ENCODE results near the gene PTPRK.

- no peak for TF ChIP-seq POLR2AphosphoS5 (IDR thresholded peaks at IDR 0.05)
- TF ChIP-seq, protein P1, sequence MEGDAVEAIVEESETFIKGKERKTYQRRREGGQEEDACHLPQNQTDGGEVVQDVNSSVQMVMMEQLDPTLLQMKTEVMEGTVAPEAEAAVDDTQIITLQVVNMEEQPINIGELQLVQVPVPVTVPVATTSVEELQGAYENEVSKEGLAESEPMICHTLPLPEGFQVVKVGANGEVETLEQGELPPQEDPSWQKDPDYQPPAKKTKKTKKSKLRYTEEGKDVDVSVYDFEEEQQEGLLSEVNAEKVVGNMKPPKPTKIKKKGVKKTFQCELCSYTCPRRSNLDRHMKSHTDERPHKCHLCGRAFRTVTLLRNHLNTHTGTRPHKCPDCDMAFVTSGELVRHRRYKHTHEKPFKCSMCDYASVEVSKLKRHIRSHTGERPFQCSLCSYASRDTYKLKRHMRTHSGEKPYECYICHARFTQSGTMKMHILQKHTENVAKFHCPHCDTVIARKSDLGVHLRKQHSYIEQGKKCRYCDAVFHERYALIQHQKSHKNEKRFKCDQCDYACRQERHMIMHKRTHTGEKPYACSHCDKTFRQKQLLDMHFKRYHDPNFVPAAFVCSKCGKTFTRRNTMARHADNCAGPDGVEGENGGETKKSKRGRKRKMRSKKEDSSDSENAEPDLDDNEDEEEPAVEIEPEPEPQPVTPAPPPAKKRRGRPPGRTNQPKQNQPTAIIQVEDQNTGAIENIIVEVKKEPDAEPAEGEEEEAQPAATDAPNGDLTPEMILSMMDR (IDR thresholded peaks at IDR 0.05): no peak
These were observed 318.1 kb downstream of the PTPRK start for GRCh38 chr6:128202169-128202765.

All from suprapubic skin (tissue), 3 donors.